ENCODE measurements around the gene PIGB.
A peak's percentile ranks its signal among the peaks of the same experiment; 100 is the strongest.
"Not testable (repeated sequence)": the region's sequence is repeated elsewhere in the genome, so short reads cannot be mapped to it uniquely, and the experiment has no call there.

Gene PIGB

DNA sequence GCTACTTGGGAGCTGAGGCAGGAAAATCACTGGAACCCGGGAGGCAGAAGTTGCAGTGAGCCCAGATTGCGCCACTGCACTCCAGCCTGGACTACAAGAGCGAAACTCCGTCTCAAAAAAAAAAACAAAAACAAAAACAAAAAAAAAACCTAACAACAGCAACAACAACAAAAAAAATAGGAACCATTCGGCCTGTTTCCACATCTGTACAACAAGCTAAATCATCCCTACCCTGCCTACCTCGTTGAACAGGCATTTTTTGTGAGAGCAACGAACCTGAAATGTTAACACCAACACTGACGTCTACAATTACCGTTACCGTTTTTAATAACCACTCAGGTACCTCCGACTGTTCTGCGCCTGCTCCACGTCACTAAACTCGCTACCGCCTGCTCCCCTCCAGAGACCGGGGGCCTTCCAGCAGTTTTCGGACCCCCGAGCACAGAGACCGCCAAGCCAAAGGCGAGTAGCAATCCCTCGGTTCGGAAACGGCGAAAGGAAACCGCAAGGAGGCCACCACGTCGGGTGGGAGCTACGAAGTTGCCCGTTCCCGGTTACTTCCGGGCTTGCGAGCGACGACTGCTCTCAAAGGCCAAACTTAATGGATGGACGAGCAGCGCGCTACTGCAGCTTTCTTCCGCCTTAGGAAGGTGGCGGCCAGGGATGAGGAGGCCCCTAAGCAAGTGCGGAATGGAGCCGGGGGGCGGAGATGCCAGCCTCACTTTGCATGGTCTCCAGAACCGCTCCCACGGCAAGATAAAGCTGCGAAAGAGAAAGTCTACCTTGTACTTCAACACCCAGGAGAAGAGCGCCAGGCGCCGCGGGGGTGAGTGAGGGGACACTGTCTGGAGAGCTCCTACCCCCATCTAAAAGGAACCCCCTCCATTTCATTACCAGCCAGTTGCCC, at the start of gene PIGB, which contains the start of gene PIGBOS1:
Gene PIGB (plus strand): TSS at position 635 of the 907 bp plus-strand sequence. CDS start 29 bp downstream, at position 664.
Gene PIGBOS1 (minus strand): TSS at position 536 of the 907 bp plus-strand sequence. CDS start 1,331 bp downstream, outside the sequence.
- DNase-seq (ENCODE audit: low spot score): peak; percentile 81

- no peak for DNase-seq (ENCODE audit: low spot score)
These were observed 48.7 kb upstream of the PIGB start for GRCh38 chr15:55270291-55270690.

GRCh38 chr15:55276324-55276723, 42.7 kb upstream of the PIGB start:
- no peak for DNase-seq (ENCODE audit: low spot score)

GRCh38 chr15:55277116-55277564, 41.9 kb upstream of the PIGB start:
- DNase-seq (ENCODE audit: low spot score): no peak

- DNase-seq (ENCODE audit: low spot score): no peak
These were observed 41.3 kb upstream of the PIGB start for GRCh38 chr15:55277715-55278114.

- DNase-seq (ENCODE audit: low spot score): no peak
These were observed 39.8 kb upstream of the PIGB start for GRCh38 chr15:55279100-55279745.

DNA sequence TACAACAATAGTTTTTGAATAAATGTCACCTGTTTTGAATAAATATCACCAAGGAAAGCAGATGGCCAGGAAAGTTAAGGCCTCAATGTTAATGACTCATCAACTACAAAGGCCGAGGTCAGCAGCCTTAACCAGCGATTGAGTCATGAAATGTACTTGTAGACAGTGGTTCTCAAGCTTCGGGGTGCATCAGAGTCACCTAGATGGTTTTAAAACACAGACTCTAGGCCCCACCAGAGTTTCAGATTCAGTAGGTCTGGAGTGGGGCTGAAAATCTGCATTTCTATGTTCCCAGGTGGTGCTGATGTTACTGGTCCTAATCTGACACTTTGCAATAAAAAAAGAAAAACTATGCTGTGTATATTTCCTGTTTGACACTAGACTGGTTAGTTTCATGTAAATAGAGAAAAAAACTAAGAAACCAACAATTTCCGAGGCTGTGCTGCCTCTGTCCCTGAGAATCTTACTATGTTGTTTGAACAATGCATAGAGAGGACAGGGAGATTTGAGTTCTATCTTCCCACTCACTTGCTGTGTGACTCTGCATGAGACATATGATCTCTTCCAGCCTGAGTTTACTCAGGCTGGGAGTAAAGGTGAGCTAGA, 39.2 kb upstream of the PIGB start:
- DNase-seq (ENCODE audit: low spot score): no peak

DNA sequence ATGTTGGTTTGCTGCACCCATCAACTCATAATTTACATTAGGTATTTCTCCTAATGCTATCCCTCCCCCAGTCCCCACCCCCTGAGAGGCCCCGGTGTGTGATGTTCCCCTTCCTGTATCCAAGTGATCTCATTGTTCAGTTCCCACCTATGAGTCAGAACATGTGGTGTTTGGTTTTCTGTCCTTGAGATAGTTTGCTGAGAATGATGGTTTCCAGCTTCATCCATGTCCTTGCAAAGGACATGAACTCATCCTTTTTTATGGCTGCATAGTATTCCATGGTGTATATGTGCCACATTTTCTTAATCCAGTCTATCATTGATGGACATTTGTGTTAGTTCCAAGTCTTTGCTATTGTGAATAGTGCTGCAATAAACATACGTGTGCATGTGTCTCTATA, 38.4 kb upstream of the PIGB start:
- not testable (repeated sequence) for DNase-seq (ENCODE audit: low spot score)

DNA sequence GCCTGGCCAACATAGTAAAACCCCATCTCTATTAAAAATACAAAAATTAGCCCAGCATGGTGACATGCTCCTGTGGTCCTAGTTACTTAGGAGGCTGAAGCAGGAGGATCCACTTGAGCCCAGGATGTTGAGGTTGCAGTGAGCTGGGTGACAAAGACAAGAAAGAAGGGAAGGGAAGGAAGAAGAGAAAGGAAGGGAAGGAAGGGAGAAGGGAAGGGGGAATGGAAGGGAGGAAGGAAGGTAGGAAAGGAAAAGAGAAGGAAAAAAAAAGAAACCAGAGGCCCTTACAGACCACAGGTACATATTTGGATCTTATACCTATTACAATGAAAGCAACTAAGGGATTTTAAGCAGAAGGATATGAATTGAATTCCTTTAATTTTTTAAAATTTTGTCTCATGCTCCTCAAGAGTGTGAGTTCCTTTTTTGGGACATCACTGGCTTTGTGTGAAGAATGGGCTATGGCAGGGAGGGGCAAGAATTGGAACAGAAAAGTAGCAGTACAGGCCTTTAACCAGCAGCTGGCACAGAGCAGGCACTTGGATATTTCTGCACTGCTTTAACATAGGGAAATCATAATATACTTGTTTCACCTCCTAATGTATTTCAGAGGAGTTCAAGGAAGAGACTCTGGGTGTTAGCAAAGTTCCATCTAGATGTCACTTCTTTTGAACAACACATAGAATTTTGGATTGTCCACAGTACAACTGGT, 37.3 kb upstream of the PIGB start:
- no peak for DNase-seq (ENCODE audit: low spot score)

DNA sequence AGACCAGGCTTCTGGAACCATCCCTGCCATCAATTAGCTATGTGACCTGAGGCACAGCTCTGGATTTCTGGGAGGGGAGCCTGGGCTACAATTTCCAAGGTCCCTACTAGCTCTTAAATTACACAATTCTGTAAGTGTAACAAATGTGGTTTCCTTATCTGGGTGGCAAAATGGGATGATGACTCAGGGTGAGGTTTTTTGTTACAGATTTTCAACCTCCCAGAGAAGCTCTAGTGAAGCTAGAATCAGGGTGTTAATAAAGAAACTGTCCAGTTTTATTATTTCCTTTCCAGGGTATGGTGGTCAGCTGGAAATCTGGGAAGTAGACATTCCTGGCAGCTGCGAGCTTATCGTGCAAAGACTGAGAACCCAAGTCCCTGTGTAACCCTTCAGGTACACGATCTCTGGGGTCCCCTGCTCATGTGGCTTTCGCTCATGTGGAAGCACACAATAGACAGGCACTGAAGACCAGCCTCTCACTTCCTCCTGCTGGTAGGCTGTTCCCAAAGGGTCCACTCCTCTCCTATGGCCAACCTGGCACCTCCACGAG, 36.7 kb upstream of the PIGB start:
- no peak for DNase-seq (ENCODE audit: low spot score)

DNA sequence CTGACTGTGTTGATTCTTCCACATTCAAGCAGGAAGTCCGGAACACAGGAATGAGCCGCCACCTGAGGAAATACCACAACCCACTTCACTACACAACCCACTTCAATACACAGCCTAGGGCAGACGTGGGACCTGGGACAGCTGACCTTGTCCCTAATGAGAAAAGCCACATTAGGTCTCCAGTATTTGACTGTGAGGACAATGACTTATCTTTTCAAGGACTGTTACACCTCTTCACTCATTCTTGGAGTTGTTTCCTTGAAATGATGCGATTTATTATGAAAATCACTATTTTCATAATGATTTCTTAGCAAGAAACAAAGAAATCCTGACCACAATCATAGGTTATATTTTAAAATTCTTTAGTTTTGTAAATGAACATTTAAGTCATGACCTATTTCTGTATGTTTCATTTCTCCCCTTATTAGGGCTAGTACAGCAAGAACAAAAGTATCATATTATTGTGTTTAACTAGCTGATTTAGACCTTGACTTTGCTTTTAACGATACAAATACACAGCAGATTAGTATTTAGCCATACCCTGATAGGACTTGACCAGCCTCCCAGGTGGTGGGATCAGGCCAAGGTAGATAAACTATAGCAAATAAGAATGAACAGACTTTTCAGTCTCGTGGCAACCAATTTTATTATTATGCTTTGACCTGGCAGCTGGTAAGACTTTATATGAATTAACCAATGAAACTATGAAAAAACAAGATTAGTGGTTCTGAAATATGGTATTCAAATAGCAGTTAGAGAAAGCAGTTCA, 35.5 kb upstream of the PIGB start:
- no peak for DNase-seq (ENCODE audit: low spot score)

GRCh38 chr15:55284426-55284825, 34.6 kb upstream of the PIGB start:
- no peak for DNase-seq (ENCODE audit: low spot score)

DNA sequence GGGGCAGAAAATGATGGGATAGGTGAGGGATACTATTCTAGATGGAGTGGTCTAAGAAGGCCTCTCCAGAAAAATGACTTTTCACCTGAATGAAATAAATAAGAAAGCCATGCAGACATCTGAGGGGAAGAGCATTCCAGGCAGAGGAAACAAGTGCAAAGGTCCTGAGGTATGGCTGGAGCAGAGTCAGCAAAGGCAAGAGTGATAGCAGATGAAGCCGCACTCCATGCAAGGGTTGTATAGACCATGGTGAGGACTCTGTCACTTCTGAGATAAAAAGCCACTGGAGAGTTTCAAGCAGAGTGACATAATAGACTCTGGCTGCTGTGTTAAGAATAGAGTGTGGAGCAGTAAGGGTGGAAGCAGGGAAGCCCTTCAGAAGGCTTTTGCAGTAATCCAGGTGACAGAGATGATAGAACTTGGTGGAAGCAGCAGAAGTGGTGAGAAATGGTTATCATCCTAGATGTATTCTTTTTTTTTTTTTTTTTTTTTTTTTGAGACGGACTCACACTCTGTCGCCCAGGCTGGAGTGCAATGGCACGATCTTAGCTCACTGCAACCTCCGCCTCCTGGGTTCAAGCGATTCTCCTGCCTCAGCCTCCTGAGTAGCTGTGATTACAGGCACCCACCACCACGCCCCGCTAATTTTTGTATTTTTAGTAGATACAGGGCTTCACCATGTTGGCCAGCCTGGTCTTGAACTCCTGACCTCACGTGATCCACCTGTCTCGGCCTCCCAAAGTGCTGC, 32.4 kb upstream of the PIGB start:
- DNase-seq (ENCODE audit: low spot score): not testable (repeated sequence)

DNA sequence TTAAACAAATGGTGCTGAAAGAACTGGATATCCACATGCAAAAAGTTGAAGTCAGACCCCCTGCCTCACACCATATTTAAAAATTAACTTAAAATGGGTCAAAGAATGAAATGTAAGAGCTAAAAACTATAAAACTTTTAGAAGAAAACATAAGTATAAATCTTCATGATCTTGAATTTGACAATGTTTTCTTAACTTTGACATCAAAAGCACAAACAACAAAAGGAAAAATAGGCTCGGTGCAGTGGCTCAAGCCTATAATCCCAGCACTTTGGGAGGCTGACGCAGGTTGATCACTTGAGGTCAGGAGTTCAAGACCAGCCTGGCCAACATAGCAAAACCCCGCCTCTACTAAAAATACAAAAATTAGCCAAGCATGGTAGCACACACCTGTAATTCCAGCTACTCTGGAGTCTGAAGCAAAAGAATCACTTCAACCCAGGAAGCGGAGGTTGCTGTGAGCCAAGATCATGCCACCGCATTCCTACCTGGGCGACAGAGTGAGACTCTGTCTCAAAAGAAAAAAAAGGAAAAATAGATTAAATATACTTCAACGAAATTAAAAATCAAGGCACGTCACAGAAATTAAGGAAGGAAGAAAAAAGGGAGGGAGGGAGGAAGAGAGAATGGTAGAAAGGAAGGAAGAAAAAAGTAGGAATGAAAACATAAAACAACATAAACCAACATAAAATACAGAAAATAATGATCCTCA, 30.9 kb upstream of the PIGB start:
- no peak for DNase-seq (ENCODE audit: low spot score)

DNA sequence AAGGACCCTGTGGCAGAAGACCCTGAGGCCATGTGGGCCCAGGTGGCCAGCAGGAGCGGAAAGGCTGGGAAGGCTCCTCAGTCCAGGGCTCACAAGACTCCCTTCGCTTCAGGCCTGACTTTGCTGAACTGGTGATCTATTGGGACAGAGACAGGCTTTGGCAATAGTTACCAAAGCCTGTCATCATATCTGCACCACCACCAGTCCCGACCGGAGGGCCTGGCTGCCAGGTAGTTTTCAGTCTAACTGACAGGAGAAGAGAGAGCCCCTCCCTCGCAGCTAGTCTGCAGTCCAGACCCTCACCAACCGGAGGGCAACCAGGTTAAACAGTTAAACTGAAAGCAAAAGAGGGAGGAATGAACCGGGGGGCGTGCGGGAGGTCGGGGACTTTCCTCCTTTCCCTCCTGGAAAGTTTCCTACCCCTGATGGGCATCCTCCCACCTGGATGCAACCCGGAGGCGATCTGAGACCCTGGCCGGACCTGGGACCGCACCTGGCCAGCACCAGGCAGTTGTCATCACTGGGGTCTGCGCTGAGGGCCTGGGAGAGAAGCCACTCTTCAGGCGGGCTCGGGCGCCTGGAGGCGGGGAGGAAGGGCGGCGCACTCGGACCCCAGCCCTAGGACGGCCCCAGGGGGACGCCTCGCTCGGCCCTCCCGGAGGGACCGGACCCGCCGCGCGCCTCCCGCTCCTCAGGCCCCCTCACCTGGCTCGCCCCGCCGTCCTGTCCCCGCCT, 29.8 kb upstream of the PIGB start:
- DNase-seq (ENCODE audit: low spot score): no peak

DNA sequence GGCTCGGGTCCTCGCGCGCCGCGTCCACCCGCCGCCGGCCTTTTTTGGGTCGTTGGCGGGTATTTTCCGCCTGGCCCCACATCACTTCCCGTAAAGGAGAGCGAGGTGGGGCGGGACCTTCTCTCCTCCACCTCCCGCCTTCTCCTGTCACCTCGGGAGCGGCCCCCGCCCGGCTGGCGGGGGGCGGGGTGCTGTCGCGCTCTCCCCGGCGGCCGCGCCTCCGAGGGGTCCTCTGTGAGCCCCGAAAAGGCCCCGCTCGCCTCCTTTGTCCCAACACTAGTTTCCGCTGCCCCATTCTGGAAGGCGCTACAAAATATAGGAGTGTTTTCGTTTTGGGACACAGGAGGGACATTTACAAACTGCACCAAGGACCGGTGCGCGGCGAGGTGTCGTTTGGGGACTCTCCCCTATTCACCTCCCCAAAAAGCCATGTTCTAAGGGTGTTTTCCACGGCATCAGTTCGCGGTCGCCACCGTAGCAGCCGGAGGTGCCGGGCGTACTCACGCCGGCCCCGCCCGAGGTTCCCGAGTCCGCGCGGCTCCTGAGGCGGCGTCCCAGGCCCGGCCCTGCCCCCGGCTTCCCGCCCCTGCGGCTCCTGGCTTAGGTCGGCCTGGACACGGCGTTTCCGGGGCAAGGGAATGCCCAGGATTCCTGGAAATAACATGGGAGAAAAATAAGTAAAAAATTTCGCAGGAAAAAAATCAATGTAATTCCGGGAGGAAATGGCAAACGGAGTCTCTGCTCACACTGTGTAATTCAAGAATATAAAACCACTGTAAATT, 29.1 kb upstream of the PIGB start, which contains the start of gene RAB27A:
Gene RAB27A (minus strand): TSS at position 68 of the 782 bp plus-strand sequence. CDS start 54,879 bp downstream, outside the sequence.
- peak; percentile 12 for DNase-seq (ENCODE audit: low spot score)

DNA sequence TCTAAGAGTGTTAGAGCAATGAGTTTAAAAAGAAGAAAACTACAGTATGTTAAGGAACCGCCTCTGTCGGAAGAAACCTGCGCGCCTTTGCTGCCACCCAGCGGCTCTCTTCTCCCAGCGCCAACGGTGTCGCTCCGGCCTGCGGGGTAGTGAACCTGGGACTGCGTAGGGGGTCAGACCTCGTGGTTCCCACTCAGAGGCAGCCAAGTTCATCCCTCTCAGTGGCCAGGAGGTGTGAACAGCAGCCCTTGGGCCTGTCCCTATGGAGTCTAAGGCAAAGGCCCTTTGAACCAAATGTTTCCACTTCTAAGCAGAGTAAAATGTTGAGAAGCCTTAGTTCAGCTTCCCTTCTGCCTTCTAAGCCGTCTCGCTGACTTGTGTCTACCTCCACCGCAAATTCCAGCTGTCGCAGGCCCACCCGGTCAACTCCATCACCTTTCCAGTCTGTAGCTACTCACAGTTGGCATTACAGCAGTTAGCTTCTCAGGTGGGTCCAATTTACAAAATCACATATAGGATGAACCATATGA, 28.4 kb upstream of the PIGB start:
- peak; percentile 57 for DNase-seq (ENCODE audit: low spot score)

GRCh38 chr15:55297315-55297714, 21.7 kb upstream of the PIGB start:
- no peak for DNase-seq (ENCODE audit: low spot score)

Data from globus pallidus (tissue), 1 donor.